ENCODE measurements around the gene RNGTT.

Gene RNGTT

GRCh38 chr6:88577461-88577860 is 386.0 kb downstream of the RNGTT start:
- DNase-seq: no peak

- DNase-seq: no peak
Measured at GRCh38 chr6:88575536-88575935, 387.9 kb downstream of the RNGTT start.

GRCh38 chr6:88574651-88575050 is 388.8 kb downstream of the RNGTT start:
- no peak for DNase-seq

GRCh38 chr6:88574031-88574430 is 389.4 kb downstream of the RNGTT start:
- DNase-seq: no peak

- DNase-seq: no peak
Measured at GRCh38 chr6:88573561-88573960, 389.9 kb downstream of the RNGTT start.

GRCh38 chr6:88572449-88573139 is 390.8 kb downstream of the RNGTT start:
- no peak for DNase-seq

- DNase-seq: no peak
Measured at GRCh38 chr6:88569959-88570358, 393.5 kb downstream of the RNGTT start.

GRCh38 chr6:88567696-88568095 is 395.7 kb downstream of the RNGTT start:
- DNase-seq: no peak

GRCh38 chr6:88566746-88567534 is 396.5 kb downstream of the RNGTT start:
- no peak for DNase-seq

- DNase-seq: no peak
Measured at GRCh38 chr6:88565836-88566235, 397.6 kb downstream of the RNGTT start.

- DNase-seq: no peak
Measured at GRCh38 chr6:88565409-88565811, 398.0 kb downstream of the RNGTT start.

- no peak for DNase-seq
Measured at GRCh38 chr6:88563277-88563625, 400.2 kb downstream of the RNGTT start.

GRCh38 chr6:88562353-88563276 is 400.8 kb downstream of the RNGTT start:
- DNase-seq: no peak

GRCh38 chr6:88561954-88562315 is 401.5 kb downstream of the RNGTT start:
- no peak for DNase-seq

- no peak for DNase-seq
Measured at GRCh38 chr6:88561034-88561953, 402.1 kb downstream of the RNGTT start.

Data from inflammatory macrophage treated with lipopolysaccharide for 1 hour (primary cell).